Measurements from ENCODE around the gene FRMD5.

FRMD5 gene

GRCh38 chr15:44188795-44189194 lies 6.3 kb downstream of the FRMD5 start:
- Mint-ChIP-seq H3K27ac (no peak overlapping the region), H3K4me1 (no peaks in the 10 kb centered on the region), H3K9me3 (no peaks in the 10 kb centered on the region), H3K4me3 (no peak overlapping the region), H3K36me3 (no peaks in the 10 kb centered on the region)
- no peak for ATAC-seq
- no peak for DNase-seq (ENCODE audit: low spot score in 2 of 2)

GRCh38 chr15:44186705-44187104 lies 8.4 kb downstream of the FRMD5 start:
- no peak for ATAC-seq
- no peak for DNase-seq (ENCODE audit: low spot score in 2 of 2)
- H3K4me3 Mint-ChIP-seq: no peak overlapping the region
- no peaks in the 10 kb centered on the region for H3K4me1 Mint-ChIP-seq
- no peaks in the 10 kb centered on the region for H3K36me3 Mint-ChIP-seq
- no peak overlapping the region for H3K27ac Mint-ChIP-seq
- no peaks in the 10 kb centered on the region for H3K9me3 Mint-ChIP-seq

- Mint-ChIP-seq H3K27ac (no peak overlapping the region), H3K36me3 (no peaks in the 10 kb centered on the region), H3K4me3 (no peak overlapping the region), H3K4me1 (no peaks in the 10 kb centered on the region), H3K9me3 (no peaks in the 10 kb centered on the region)
- DNase-seq (ENCODE audit: low spot score in 2 of 2) (no peak), ATAC-seq (no peak)
These were observed 11.7 kb downstream of the FRMD5 start for GRCh38 chr15:44183363-44183762.

GRCh38 chr15:44181410-44181809 lies 13.7 kb downstream of the FRMD5 start:
- DNase-seq (ENCODE audit: low spot score in 2 of 2) (no peak), ATAC-seq (no peak)
- no peaks in the 10 kb centered on the region for H3K36me3 Mint-ChIP-seq
- no peaks in the 10 kb centered on the region for H3K9me3 Mint-ChIP-seq
- H3K27ac Mint-ChIP-seq: no peak overlapping the region
- H3K4me3 Mint-ChIP-seq: no peak overlapping the region
- no peaks in the 10 kb centered on the region for H3K4me1 Mint-ChIP-seq

GRCh38 chr15:44177139-44177538 lies 17.9 kb downstream of the FRMD5 start:
- Mint-ChIP-seq H3K4me1 (no peaks in the 10 kb centered on the region), H3K9me3 (no peaks in the 10 kb centered on the region), H3K4me3 (no peak overlapping the region), H3K27ac (no peak overlapping the region), H3K36me3 (no peaks in the 10 kb centered on the region)
- ATAC-seq (no peak), DNase-seq (ENCODE audit: low spot score in 2 of 2) (no peak)

- Mint-ChIP-seq H3K9me3 (no peaks in the 10 kb centered on the region), H3K4me1 (no peaks in the 10 kb centered on the region), H3K27ac (no peak overlapping the region), H3K4me3 (no peak overlapping the region), H3K36me3 (no peaks in the 10 kb centered on the region)
- ATAC-seq (no peak), DNase-seq (ENCODE audit: low spot score in 2 of 2) (no peak)
These were observed 21.3 kb downstream of the FRMD5 start for GRCh38 chr15:44173813-44174212.

- no peak overlapping the region for H3K27ac Mint-ChIP-seq
- no peaks in the 10 kb centered on the region for H3K9me3 Mint-ChIP-seq
- no peaks in the 10 kb centered on the region for H3K36me3 Mint-ChIP-seq
- H3K4me3 Mint-ChIP-seq: no peak overlapping the region
- ATAC-seq (no peak), DNase-seq (ENCODE audit: low spot score in 2 of 2) (no peak)
- H3K4me1 Mint-ChIP-seq: no peaks in the 10 kb centered on the region
These were observed 31.7 kb downstream of the FRMD5 start for GRCh38 chr15:44163370-44163769.

GRCh38 chr15:44160796-44161195 lies 34.3 kb downstream of the FRMD5 start:
- Mint-ChIP-seq H3K36me3 (no peaks in the 10 kb centered on the region), H3K27ac (no peak overlapping the region), H3K4me3 (no peak overlapping the region), H3K9me3 (no peaks in the 10 kb centered on the region), H3K4me1 (no peaks in the 10 kb centered on the region)
- ATAC-seq (no peak), DNase-seq (ENCODE audit: low spot score in 2 of 2) (no peak)

GRCh38 chr15:44159492-44159891 lies 35.6 kb downstream of the FRMD5 start:
- no peak overlapping the region for H3K27ac Mint-ChIP-seq
- H3K4me1 Mint-ChIP-seq: no peaks in the 10 kb centered on the region
- DNase-seq (ENCODE audit: low spot score in 2 of 2): no peak
- no peaks in the 10 kb centered on the region for H3K9me3 Mint-ChIP-seq
- no peak overlapping the region for H3K4me3 Mint-ChIP-seq
- no peak for ATAC-seq
- H3K36me3 Mint-ChIP-seq: no peaks in the 10 kb centered on the region

- Mint-ChIP-seq H3K4me1 (no peaks in the 10 kb centered on the region), H3K27ac (no peak overlapping the region), H3K9me3 (no peaks in the 10 kb centered on the region), H3K36me3 (no peaks in the 10 kb centered on the region), H3K4me3 (no peak overlapping the region)
- ATAC-seq (no peak), DNase-seq (ENCODE audit: low spot score in 2 of 2) (no peak)
These were observed 37.0 kb downstream of the FRMD5 start for GRCh38 chr15:44158111-44158510.

GRCh38 chr15:44157679-44158078 lies 37.4 kb downstream of the FRMD5 start:
- no peaks in the 10 kb centered on the region for H3K9me3 Mint-ChIP-seq
- ATAC-seq: no peak

GRCh38 chr15:44153352-44153751 lies 41.7 kb downstream of the FRMD5 start:
- Mint-ChIP-seq H3K9me3 (no peaks in the 10 kb centered on the region), H3K36me3 (no peaks in the 10 kb centered on the region)
- no peak for ATAC-seq

More at GRCh38 chr15:44157679-44158078, 37.4 kb downstream of the FRMD5 start:
- Mint-ChIP-seq H3K27ac (no peak overlapping the region), H3K36me3 (no peaks in the 10 kb centered on the region), H3K4me1 (no peaks in the 10 kb centered on the region), H3K4me3 (no peak overlapping the region)
- no peak for DNase-seq (ENCODE audit: low spot score in 2 of 2)

GRCh38 chr15:44149224-44149623 lies 45.8 kb downstream of the FRMD5 start:
- Mint-ChIP-seq H3K4me1 (no peaks in the 10 kb centered on the region), H3K36me3 (no peaks in the 10 kb centered on the region), H3K9me3 (no peaks in the 10 kb centered on the region), H3K4me3 (no peak overlapping the region), H3K27ac (no peak overlapping the region)
- ATAC-seq (no peak), DNase-seq (ENCODE audit: low spot score in 2 of 2) (no peak)

More at GRCh38 chr15:44153352-44153751, 41.7 kb downstream of the FRMD5 start:
- H3K4me1 Mint-ChIP-seq: no peaks in the 10 kb centered on the region
- DNase-seq (ENCODE audit: low spot score in 2 of 2): no peak
- no peak overlapping the region for H3K27ac Mint-ChIP-seq
- no peak overlapping the region for H3K4me3 Mint-ChIP-seq

GRCh38 chr15:44148580-44148979 lies 46.5 kb downstream of the FRMD5 start:
- H3K4me1 Mint-ChIP-seq: no peaks in the 10 kb centered on the region
- DNase-seq (ENCODE audit: low spot score in 2 of 2) (no peak), ATAC-seq (no peak)
- no peak overlapping the region for H3K4me3 Mint-ChIP-seq
- no peaks in the 10 kb centered on the region for H3K36me3 Mint-ChIP-seq
- H3K27ac Mint-ChIP-seq: no peak overlapping the region
- no peaks in the 10 kb centered on the region for H3K9me3 Mint-ChIP-seq

- DNase-seq (ENCODE audit: low spot score in 2 of 2) (no peak), ATAC-seq (no peak)
- no peaks in the 10 kb centered on the region for H3K4me1 Mint-ChIP-seq
- H3K27ac Mint-ChIP-seq: no peak overlapping the region
- H3K9me3 Mint-ChIP-seq: no peaks in the 10 kb centered on the region
- H3K4me3 Mint-ChIP-seq: no peak overlapping the region
- no peaks in the 10 kb centered on the region for H3K36me3 Mint-ChIP-seq
These were observed 47.4 kb downstream of the FRMD5 start for GRCh38 chr15:44147636-44148035.

- Mint-ChIP-seq H3K9me3 (no peaks in the 10 kb centered on the region), H3K36me3 (no peaks in the 10 kb centered on the region), H3K4me1 (no peaks in the 10 kb centered on the region), H3K27ac (no peak overlapping the region), H3K4me3 (no peak overlapping the region)
- ATAC-seq: no peak
- DNase-seq (ENCODE audit: low spot score in 2 of 2): no peak
These were observed 49.6 kb downstream of the FRMD5 start for GRCh38 chr15:44145495-44145894.

GRCh38 chr15:44144992-44145391 lies 50.1 kb downstream of the FRMD5 start:
- H3K36me3 Mint-ChIP-seq: no peaks in the 10 kb centered on the region
- H3K4me3 Mint-ChIP-seq: no peak overlapping the region
- no peak overlapping the region for H3K27ac Mint-ChIP-seq
- DNase-seq (ENCODE audit: low spot score in 2 of 2) (no peak), ATAC-seq (no peak)
- no peaks in the 10 kb centered on the region for H3K4me1 Mint-ChIP-seq
- H3K9me3 Mint-ChIP-seq: no peaks in the 10 kb centered on the region
